Gastrocnemius medialis (tissue), 4 donors: ENCODE measurements around the gene VTI1A. TPM values are rescaled to one million over a fixed set of nuclear protein-coding genes. Genes with fewer than 3 reads are reported as not detected.
"Not testable (repeated sequence)": the region's sequence is repeated elsewhere in the genome, so short reads cannot be mapped to it uniquely, and the experiment has no call there.

Experiments
- ATAC-seq, 2 donors: fragments of 150-250 bp; one replicate each; pipeline ENCODE4 v1.9.1; 2016
- DNase-seq, 2 donors: peaks; one replicate each; pipeline ENCODE4 v3.0.0-alpha.2; 2019
- H3K27ac ChIP-seq, 4 donors: fragments of 200-600 bp; sonication (generic); 1 replicate in 1 of 4; 2 replicates in 3 of 4; pipeline ENCODE4 v1.5.1; 2016 to 2018; ENCODE audit warnings: mild to moderate bottlenecking in 2 of 4, moderate library complexity in 1 of 4
- H3K27me3 ChIP-seq, 3 donors: fragments of 200-600 bp; sonication (generic) in 2 of 3; 1 replicate in 1 of 3; 2 replicates in 2 of 3; pipeline versions ENCODE4 v1.5.1 to v1.6.0; 2016 to 2019; ENCODE audit warnings: mild to moderate bottlenecking in 1 of 3, moderate library complexity in 1 of 3
- H3K36me3 ChIP-seq, 2 donors: fragments of 200-600 bp; sonication (generic) in 1 of 2; one replicate each; pipeline ENCODE4 v1.5.1; 2017 to 2018
- H3K4me1 ChIP-seq, 2 donors: fragments of 200-600 bp; sonication (generic) in 1 of 2; one replicate each; pipeline ENCODE4 v1.5.1; 2016 to 2017; ENCODE audit warnings: mild to moderate bottlenecking in 2 of 2
- H3K4me3 ChIP-seq, 4 donors: fragments of 200-600 bp; sonication (generic) in 3 of 4; 1 replicate in 1 of 4; 2 replicates in 3 of 4; pipeline ENCODE4 v1.5.1; 2016 to 2019; ENCODE audit warnings: mild to moderate bottlenecking in 2 of 4
- H3K9me3 ChIP-seq, 3 donors: fragments of 200-600 bp; sonication (generic) in 2 of 3; 1 replicate in 1 of 3; 2 replicates in 2 of 3; pipeline ENCODE4 v1.5.1; 2016 to 2019
- CTCF ChIP-seq, 5 experiments: fragments of 450-650 bp in 3 of 5; fragments of 200-600 bp in 2 of 5; sonication (generic) in 2 of 5; IDR thresholded peaks in 4 of 5; conservative IDR thresholded peaks in 1 of 5; 1 replicate in 4 of 5; 2 replicates in 1 of 5; pipeline ENCODE4 v1.5.1; 2016 to 2019; ENCODE audit warnings: antibody characterized with exemption in 5 of 5, mild to moderate bottlenecking in 3 of 5, moderate library complexity in 3 of 5
- POLR2A ChIP-seq, 2 donors: fragments of 450-650 bp; IDR thresholded peaks; one replicate each; pipeline ENCODE4 v1.6.1; 2017; ENCODE audit warnings: antibody characterized with exemption in 2 of 2, mild to moderate bottlenecking in 2 of 2, moderate library complexity in 2 of 2
- in situ Hi-C, 4 donors: fragments of 200-750 bp; cut with MboI; loops; one replicate each; pipeline versions ENCODE4 v1.15.0 to v1.8.0; 2017; ENCODE audit warnings: low sequenced_read_pairs in 4 of 4
- intact Hi-C: fragments of 100-400 bp; cut with DNase I; formaldehyde crosslinking; loops from one replicate; pipeline ENCODE4 v1.15.1; 2023; ENCODE audit warnings: low total_unique reads
- total RNA-seq, 4 donors: library from RNA; depleted of rRNA; stranded (reverse); fragments of >200 nt; gene quantifications; one replicate each; pipeline versions ENCODE4 v1.1.0 to v1.2.3, GENCODE V29; 2016

Gene VTI1A
- total RNA-seq, 4 donors from 2014 or later = 26.5 to 51.2 (median 30.6) TPM

DNA sequence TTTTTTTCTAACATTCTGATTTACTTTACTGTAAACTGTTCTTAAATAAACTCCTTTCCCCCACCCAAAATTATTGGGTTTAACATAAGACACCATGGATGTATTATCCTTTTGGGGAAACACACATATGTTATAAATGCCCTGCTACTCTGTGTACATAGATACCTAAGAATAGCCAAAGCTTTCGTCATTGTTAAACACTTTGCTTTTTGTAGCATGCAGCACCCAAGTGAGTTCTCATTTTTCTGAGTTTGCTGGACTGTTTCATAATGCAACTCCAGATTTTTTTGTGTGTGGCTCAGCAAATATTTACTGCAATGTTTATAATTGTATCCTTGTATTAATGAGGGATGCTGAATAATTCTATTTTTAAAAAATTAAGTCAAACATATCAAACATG lies 86.9 kb downstream of the VTI1A start:
- Histone ChIP-seq H3K4me1 (no peaks in the 10 kb centered on the region), H3K27ac (no peak overlapping the region), H3K4me3 (no peak overlapping the region), H3K9me3 (no peaks in the 10 kb centered on the region), H3K27me3 (no peaks in the 10 kb centered on the region), H3K36me3 (no peaks in the 10 kb centered on the region)
- no peak for TF ChIP-seq CTCF (IDR thresholded peaks at IDR 0.05 in 4 of 5, conservative IDR thresholded peaks at IDR 0.05 in 1 of 5)
- TF ChIP-seq POLR2A (IDR thresholded peaks at IDR 0.05) = no peak
- intact Hi-C loops (no loop called here), in situ Hi-C loops (no loop called here)
- DNase-seq (no peak), ATAC-seq (no peak)

- Histone ChIP-seq H3K27ac (no peak overlapping the region), H3K4me1 (no peaks in the 10 kb centered on the region), H3K27me3 (no peaks in the 10 kb centered on the region), H3K4me3 (no peak overlapping the region), H3K36me3 (no peaks in the 10 kb centered on the region), H3K9me3 (no peaks in the 10 kb centered on the region)
- in situ Hi-C loops = no loop called here
- TF ChIP-seq CTCF (IDR thresholded peaks at IDR 0.05 in 4 of 5, conservative IDR thresholded peaks at IDR 0.05 in 1 of 5) (no peak), POLR2A (IDR thresholded peaks at IDR 0.05) (no peak)
- ATAC-seq = no peak
- intact Hi-C loops = no loop called here
- DNase-seq = no peak
Observed at GRCh38 chr10:112535531-112535951, 88.5 kb downstream of the VTI1A start.

DNA sequence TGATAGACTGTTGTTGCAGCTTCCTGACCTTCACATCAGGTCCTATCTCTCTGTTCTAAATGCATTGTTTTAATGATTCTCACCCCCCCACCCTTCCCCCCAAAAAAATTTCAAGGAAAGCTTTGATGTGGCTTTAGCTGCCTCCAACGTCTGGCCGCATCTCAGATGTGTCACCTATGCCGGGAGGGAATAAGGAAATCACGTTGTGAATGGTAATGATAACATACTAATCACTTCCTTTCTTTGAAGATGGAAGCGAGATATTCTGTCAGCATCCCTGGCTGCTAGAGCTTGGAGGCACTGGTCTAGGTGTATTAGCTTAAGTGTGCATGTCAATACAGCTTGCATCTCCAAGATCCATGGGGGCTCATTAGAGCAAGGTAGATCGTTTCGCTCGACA lies 89.6 kb downstream of the VTI1A start:
- no peaks in the 10 kb centered on the region for H3K9me3 ChIP-seq
- H3K27ac ChIP-seq = no peak overlapping the region
- ATAC-seq (no peak), DNase-seq (no peak)
- intact Hi-C loops = no loop called here
- no peaks in the 10 kb centered on the region for H3K36me3 ChIP-seq
- TF ChIP-seq POLR2A (IDR thresholded peaks at IDR 0.05) (no peak), CTCF (IDR thresholded peaks at IDR 0.05 in 4 of 5, conservative IDR thresholded peaks at IDR 0.05 in 1 of 5) (no peak)
- no peaks in the 10 kb centered on the region for H3K4me1 ChIP-seq
- H3K27me3 ChIP-seq = no peaks in the 10 kb centered on the region
- in situ Hi-C loops = no loop called here
- H3K4me3 ChIP-seq = no peak overlapping the region

- Histone ChIP-seq H3K36me3 (no peaks in the 10 kb centered on the region), H3K9me3 (no peaks in the 10 kb centered on the region), H3K4me3 (no peak overlapping the region), H3K27ac (no peak overlapping the region), H3K27me3 (no peaks in the 10 kb centered on the region), H3K4me1 (no peaks in the 10 kb centered on the region)
- no peak for TF ChIP-seq CTCF (IDR thresholded peaks at IDR 0.05 in 4 of 5, conservative IDR thresholded peaks at IDR 0.05 in 1 of 5)
- no peak for TF ChIP-seq POLR2A (IDR thresholded peaks at IDR 0.05)
- in situ Hi-C loops (no loop called here), intact Hi-C loops (no loop called here)
- DNase-seq = no peak
- ATAC-seq = no peak
Observed at GRCh38 chr10:112538168-112538567, 91.2 kb downstream of the VTI1A start.

- H3K4me1 ChIP-seq = no peaks in the 10 kb centered on the region
- no peak overlapping the region for H3K27ac ChIP-seq
- DNase-seq = no peak
- in situ Hi-C loops = no loop called here
- TF ChIP-seq CTCF (IDR thresholded peaks at IDR 0.05 in 4 of 5, conservative IDR thresholded peaks at IDR 0.05 in 1 of 5) (no peak), POLR2A (IDR thresholded peaks at IDR 0.05) (no peak)
- H3K9me3 ChIP-seq = no peaks in the 10 kb centered on the region
- intact Hi-C loops = no loop called here
- no peak for ATAC-seq
- no peaks in the 10 kb centered on the region for H3K27me3 ChIP-seq
- H3K36me3 ChIP-seq = no peaks in the 10 kb centered on the region
- H3K4me3 ChIP-seq = no peak overlapping the region
Observed at GRCh38 chr10:112539340-112539739, 92.3 kb downstream of the VTI1A start.

GRCh38 chr10:112542823-112543222 lies 95.8 kb downstream of the VTI1A start:
- H3K27ac ChIP-seq, ATAC-seq, H3K9me3 ChIP-seq, H3K36me3 ChIP-seq, H3K27me3 ChIP-seq, DNase-seq, H3K4me3 ChIP-seq, intact Hi-C loops, in situ Hi-C loops, H3K4me1 ChIP-seq: not testable (repeated sequence)
